Measurements from ENCODE around the gene HOXA3.

The HOXA3 gene

GRCh38 chr7:27177795-27178320 lies 25.5 kb upstream of the HOXA3 start:
- DNase-seq: no peak

- no peak for DNase-seq
Measured at GRCh38 chr7:27176962-27177794, 24.8 kb upstream of the HOXA3 start.

GRCh38 chr7:27176524-27176845 lies 24.1 kb upstream of the HOXA3 start:
- DNase-seq: no peak

GRCh38 chr7:27175626-27176523 lies 23.5 kb upstream of the HOXA3 start:
- DNase-seq: no peak

GRCh38 chr7:27174874-27175625 lies 22.7 kb upstream of the HOXA3 start:
- DNase-seq: no peak

GRCh38 chr7:27173956-27174873 lies 21.8 kb upstream of the HOXA3 start, which contains the start of gene HOXA10:
Gene HOXA10, minus strand, starts transcription at chr7:27174320. Its CDS starts 14 bp downstream, at chr7:27174306.
- DNase-seq: no peak

GRCh38 chr7:27173511-27173955 lies 21.1 kb upstream of the HOXA3 start:
- peak; percentile 26 for DNase-seq

- no peak for DNase-seq
Measured at GRCh38 chr7:27172823-27173510, 20.6 kb upstream of the HOXA3 start.

GRCh38 chr7:27172315-27172774 lies 20.0 kb upstream of the HOXA3 start:
- DNase-seq: no peak

GRCh38 chr7:27171637-27172314 lies 19.4 kb upstream of the HOXA3 start:
- DNase-seq: no peak

- DNase-seq: no peak
Measured at GRCh38 chr7:27171325-27171636, 18.9 kb upstream of the HOXA3 start.

GRCh38 chr7:27170426-27171324 lies 18.3 kb upstream of the HOXA3 start:
- no peak for DNase-seq

- DNase-seq: no peak
Measured at GRCh38 chr7:27169658-27170425, 17.5 kb upstream of the HOXA3 start.

GRCh38 chr7:27168265-27168947 lies 16.0 kb upstream of the HOXA3 start:
- no peak for DNase-seq

- DNase-seq: no peak
Measured at GRCh38 chr7:27167916-27168264, 15.5 kb upstream of the HOXA3 start.

GRCh38 chr7:27166531-27167505 lies 14.4 kb upstream of the HOXA3 start:
- no peak for DNase-seq

GRCh38 chr7:27165996-27166530 lies 13.7 kb upstream of the HOXA3 start:
- DNase-seq: no peak

Measured in CD4-positive, alpha-beta T cell treated with Interleukin-12 subunit alpha and Interleukin-12 subunit beta, for 1 hour (primary cell).